KMS-11 (cell line): ENCODE data around the gene SPIN3.
"Not testable (repeated sequence)": the region's sequence is repeated elsewhere in the genome, so short reads cannot be mapped to it uniquely, and the experiment has no call there.

Experiments used
- H2AFZ ChIP-seq: fragments of 200-600 bp; sonication (generic); 2 replicates; pipeline ENCODE4 v1.6.1; 2016; ENCODE audit warnings: antibody characterized with exemption, mixed run types, low read depth
- H3K27ac ChIP-seq: fragments of 200-600 bp; sonication (generic); 2 replicates; pipeline ENCODE4 v1.6.1; 2016; ENCODE audit warnings: mild to moderate bottlenecking, mixed run types
- H3K27me3 ChIP-seq: fragments of 200-600 bp; sonication (generic); 2 replicates; pipeline ENCODE4 v1.6.1; 2017; ENCODE audit warnings: mild to moderate bottlenecking, low read depth, mixed run types, moderate library complexity; ENCODE audit not compliant: insufficient read depth
- H3K36me3 ChIP-seq: fragments of 200-600 bp; sonication (generic); 2 replicates; pipeline ENCODE4 v1.6.1; 2017; ENCODE audit warnings: mild to moderate bottlenecking, mixed run types; ENCODE audit not compliant: insufficient read depth
- H3K4me1 ChIP-seq: fragments of 200-600 bp; sonication (generic); 2 replicates; pipeline ENCODE4 v1.6.1; 2016; ENCODE audit warnings: mild to moderate bottlenecking, low read depth, mixed run types; ENCODE audit not compliant: poor library complexity, severe bottlenecking
- H3K4me2 ChIP-seq: fragments of 200-600 bp; sonication (generic); 2 replicates; pipeline ENCODE4 v1.7.0; 2016; ENCODE audit warnings: mild to moderate bottlenecking, mixed run types
- H3K4me3 ChIP-seq: fragments of 200-600 bp; sonication (generic); IDR thresholded peaks from 2 replicates; pipeline ENCODE4 v1.6.1; 2017; ENCODE audit warnings: low read depth, low read length, mixed read lengths; ENCODE audit not compliant: insufficient read depth
- H3K79me2 ChIP-seq: fragments of 200-600 bp; sonication (generic); 2 replicates; pipeline ENCODE4 v1.6.1; 2016; ENCODE audit warnings: low read depth, mixed run types; ENCODE audit not compliant: insufficient read depth
- H3K9ac ChIP-seq: fragments of 200-600 bp; sonication (generic); 2 replicates; pipeline ENCODE4 v1.6.1; 2016; ENCODE audit warnings: mild to moderate bottlenecking, mixed run types
- H4K20me1 ChIP-seq: fragments of 200-600 bp; sonication (generic); 2 replicates; pipeline ENCODE4 v1.6.1; 2016; ENCODE audit warnings: mild to moderate bottlenecking, mixed run types; ENCODE audit not compliant: insufficient read depth
- CTCF ChIP-seq: fragments of 200-600 bp; sonication (generic); conservative IDR thresholded peaks from 2 replicates; pipeline ENCODE4 v1.6.1; 2017; ENCODE audit warnings: low read depth, mild to moderate bottlenecking, antibody characterized with exemption, low read length, moderate library complexity, mixed read lengths

The SPIN3 gene

GRCh38 chrX:56969559-56969958 lies 25.8 kb downstream of the SPIN3 start:
- no peaks in the 10 kb centered on the region for H4K20me1 ChIP-seq
- H3K4me1 ChIP-seq: no peaks in the 10 kb centered on the region
- no peaks in the 10 kb centered on the region for H3K27me3 ChIP-seq
- no peaks in the 10 kb centered on the region for H3K36me3 ChIP-seq
- TF ChIP-seq CTCF: no peak
- no peaks in the 10 kb centered on the region for H3K79me2 ChIP-seq
- no peak overlapping the region for H3K4me2 ChIP-seq
- no peak overlapping the region for H2AFZ ChIP-seq
- H3K9ac ChIP-seq: no peak overlapping the region
- H3K27ac ChIP-seq: no peak overlapping the region
- no peak overlapping the region for H3K4me3 ChIP-seq

- no peak for TF ChIP-seq CTCF
- Histone ChIP-seq H3K4me1 (no peaks in the 10 kb centered on the region), H3K27me3 (no peaks in the 10 kb centered on the region), H3K27ac (no peak overlapping the region), H3K4me2 (no peak overlapping the region), H4K20me1 (no peaks in the 10 kb centered on the region), H3K79me2 (no peaks in the 10 kb centered on the region), H3K9ac (no peak overlapping the region), H3K36me3 (no peaks in the 10 kb centered on the region), H2AFZ (no peak overlapping the region), H3K4me3 (no peak overlapping the region)
Observed at GRCh38 chrX:56968980-56969379, 26.4 kb downstream of the SPIN3 start.

- Histone ChIP-seq H3K27me3 (no peaks in the 10 kb centered on the region), H3K36me3 (no peaks in the 10 kb centered on the region), H3K4me2 (no peak overlapping the region), H3K9ac (no peak overlapping the region), H3K27ac (no peak overlapping the region), H3K4me1 (no peaks in the 10 kb centered on the region), H3K79me2 (no peaks in the 10 kb centered on the region), H2AFZ (no peak overlapping the region), H3K4me3 (no peak overlapping the region), H4K20me1 (no peaks in the 10 kb centered on the region)
- no peak for TF ChIP-seq CTCF
Observed at GRCh38 chrX:56963377-56963776, 32.0 kb downstream of the SPIN3 start.

GRCh38 chrX:56947699-56948098 lies 47.6 kb downstream of the SPIN3 start:
- H3K4me3 ChIP-seq: no peak overlapping the region

GRCh38 chrX:56946201-56946600 lies 49.1 kb downstream of the SPIN3 start:
- H4K20me1 ChIP-seq, H3K79me2 ChIP-seq, H3K36me3 ChIP-seq, H2AFZ ChIP-seq, H3K4me1 ChIP-seq, H3K4me2 ChIP-seq, H3K27ac ChIP-seq, H3K9ac ChIP-seq, H3K4me3 ChIP-seq, H3K27me3 ChIP-seq: not testable (repeated sequence)

More at GRCh38 chrX:56947699-56948098, 47.6 kb downstream of the SPIN3 start:
- Histone ChIP-seq H3K27ac (no peak overlapping the region), H4K20me1 (no peaks in the 10 kb centered on the region), H3K27me3 (no peaks in the 10 kb centered on the region), H3K9ac (no peak overlapping the region), H3K36me3 (no peaks in the 10 kb centered on the region), H3K4me2 (no peak overlapping the region), H3K79me2 (no peaks in the 10 kb centered on the region), H3K4me1 (no peaks in the 10 kb centered on the region), H2AFZ (no peak overlapping the region)
- no peak for TF ChIP-seq CTCF

- H3K4me2 ChIP-seq, H3K9ac ChIP-seq, H3K79me2 ChIP-seq, H3K27me3 ChIP-seq, H4K20me1 ChIP-seq, H3K36me3 ChIP-seq, H3K27ac ChIP-seq, H3K4me3 ChIP-seq, H2AFZ ChIP-seq, H3K4me1 ChIP-seq: not testable (repeated sequence)
Observed at GRCh38 chrX:56945226-56945625, 50.1 kb downstream of the SPIN3 start.
